HUES48 (cell line): ENCODE results near the gene PLA2G4B.

Experiments
- H3K27ac ChIP-seq: one replicate; pipeline ENCODE4 v1.7.0; 2013; ENCODE audit warnings: low read depth, low read length, inconsistent platforms
- H3K27me3 ChIP-seq: 2 replicates; pipeline ENCODE4 v1.6.1; 2013; ENCODE audit warnings: mild to moderate bottlenecking, low read length; ENCODE audit not compliant: control insufficient read depth, insufficient read depth
- H3K36me3 ChIP-seq: 2 replicates; pipeline ENCODE4 v1.6.1; 2013; ENCODE audit warnings: low read length; ENCODE audit not compliant: control insufficient read depth, insufficient read depth
- H3K4me1 ChIP-seq: 2 replicates; pipeline ENCODE4 v1.6.1; 2013; ENCODE audit warnings: mild to moderate bottlenecking, low read length; ENCODE audit not compliant: control insufficient read depth, insufficient read depth
- H3K4me3 ChIP-seq: 2 replicates; pipeline ENCODE4 v1.5.1; 2013; ENCODE audit warnings: mild to moderate bottlenecking, low read depth, low read length
- H3K9ac ChIP-seq: 2 replicates; pipeline ENCODE4 v1.6.1; 2013; ENCODE audit warnings: mild to moderate bottlenecking, low read depth, low read length, moderate library complexity
- H3K9me3 ChIP-seq: 2 replicates; pipeline ENCODE4 v1.6.1; 2013; ENCODE audit warnings: low read length; ENCODE audit not compliant: control insufficient read depth, insufficient read depth

PLA2G4B gene

GRCh38 chr15:41797201-41797944 is 41.3 kb upstream of the PLA2G4B start:
- Histone ChIP-seq H3K27me3 (no peaks in the 10 kb centered on the region), H3K27ac (no peak overlapping the region), H3K4me3 (no peak overlapping the region), H3K36me3 (no peaks in the 10 kb centered on the region), H3K9me3 (no peaks in the 10 kb centered on the region), H3K9ac (no peak overlapping the region), H3K4me1 (no peaks in the 10 kb centered on the region)

- Histone ChIP-seq H3K27me3 (no peaks in the 10 kb centered on the region), H3K36me3 (no peaks in the 10 kb centered on the region), H3K4me1 (no peaks in the 10 kb centered on the region), H3K27ac (no peak overlapping the region), H3K9ac (no peak overlapping the region), H3K9me3 (no peaks in the 10 kb centered on the region), H3K4me3 (no peak overlapping the region)
These were observed 39.8 kb upstream of the PLA2G4B start for GRCh38 chr15:41798607-41799487.

GRCh38 chr15:41799488-41799805 is 39.2 kb upstream of the PLA2G4B start:
- H3K4me3 ChIP-seq = no peak overlapping the region
- no peak overlapping the region for H3K27ac ChIP-seq

GRCh38 chr15:41801185-41801584 is 37.5 kb upstream of the PLA2G4B start:
- no peak overlapping the region for H3K27ac ChIP-seq
- no peaks in the 10 kb centered on the region for H3K27me3 ChIP-seq
- no peaks in the 10 kb centered on the region for H3K9me3 ChIP-seq
- no peaks in the 10 kb centered on the region for H3K4me1 ChIP-seq
- H3K9ac ChIP-seq = no peak overlapping the region
- no peak overlapping the region for H3K4me3 ChIP-seq
- no peaks in the 10 kb centered on the region for H3K36me3 ChIP-seq

More at GRCh38 chr15:41799488-41799805, 39.2 kb upstream of the PLA2G4B start:
- Histone ChIP-seq H3K9me3 (no peaks in the 10 kb centered on the region), H3K4me1 (no peaks in the 10 kb centered on the region), H3K27me3 (no peaks in the 10 kb centered on the region), H3K9ac (no peak overlapping the region), H3K36me3 (no peaks in the 10 kb centered on the region)

GRCh38 chr15:41801850-41802455 is 36.7 kb upstream of the PLA2G4B start:
- no peak overlapping the region for H3K4me3 ChIP-seq
- no peaks in the 10 kb centered on the region for H3K9me3 ChIP-seq
- H3K36me3 ChIP-seq = no peaks in the 10 kb centered on the region
- H3K27me3 ChIP-seq = no peaks in the 10 kb centered on the region
- no peaks in the 10 kb centered on the region for H3K4me1 ChIP-seq
- no peak overlapping the region for H3K9ac ChIP-seq
- no peak overlapping the region for H3K27ac ChIP-seq

- H3K9ac ChIP-seq = no peak overlapping the region
These were observed 34.3 kb upstream of the PLA2G4B start for GRCh38 chr15:41804361-41804760.

GRCh38 chr15:41804916-41805666 is 33.6 kb upstream of the PLA2G4B start:
- Histone ChIP-seq H3K27me3 (no peaks in the 10 kb centered on the region), H3K9me3 (no peaks in the 10 kb centered on the region), H3K36me3 (no peaks in the 10 kb centered on the region), H3K9ac (no peak overlapping the region), H3K27ac (no peak overlapping the region), H3K4me1 (no peaks in the 10 kb centered on the region), H3K4me3 (no peak overlapping the region)

More at GRCh38 chr15:41804361-41804760, 34.3 kb upstream of the PLA2G4B start:
- Histone ChIP-seq H3K4me1 (no peaks in the 10 kb centered on the region), H3K36me3 (no peaks in the 10 kb centered on the region), H3K4me3 (no peak overlapping the region), H3K27me3 (no peaks in the 10 kb centered on the region), H3K27ac (no peak overlapping the region), H3K9me3 (no peaks in the 10 kb centered on the region)

GRCh38 chr15:41805711-41806110 is 32.9 kb upstream of the PLA2G4B start:
- Histone ChIP-seq H3K9me3 (no peaks in the 10 kb centered on the region), H3K36me3 (no peaks in the 10 kb centered on the region), H3K27me3 (no peaks in the 10 kb centered on the region), H3K9ac (no peak overlapping the region), H3K4me1 (no peaks in the 10 kb centered on the region), H3K4me3 (no peak overlapping the region), H3K27ac (no peak overlapping the region)

- peaks cover 5% of the 10 kb centered on the region; the same call in 1 of the 2 replicates for H3K4me1 ChIP-seq
- no peak overlapping the region for H3K9ac ChIP-seq
- no peak overlapping the region for H3K27ac ChIP-seq
These were observed 32.1 kb upstream of the PLA2G4B start for GRCh38 chr15:41806291-41807181.

GRCh38 chr15:41809121-41809520 is 29.5 kb upstream of the PLA2G4B start:
- Histone ChIP-seq H3K27me3 (no peaks in the 10 kb centered on the region), H3K9ac (no peak overlapping the region), H3K27ac (no peak overlapping the region), H3K4me3 (no peak overlapping the region), H3K36me3 (no peaks in the 10 kb centered on the region; the same call in none of the 2 replicates), H3K4me1 (peaks cover 5% of the 10 kb centered on the region; the same call in 1 of the 2 replicates), H3K9me3 (no peaks in the 10 kb centered on the region)

More at GRCh38 chr15:41806291-41807181, 32.1 kb upstream of the PLA2G4B start:
- no peak overlapping the region for H3K4me3 ChIP-seq
- no peaks in the 10 kb centered on the region for H3K36me3 ChIP-seq
- no peaks in the 10 kb centered on the region for H3K9me3 ChIP-seq
- no peaks in the 10 kb centered on the region for H3K27me3 ChIP-seq
